ENCODE results near the gene COG5. TPM values are rescaled to one million over a fixed set of nuclear protein-coding genes. Genes with fewer than 3 reads are reported as not detected.

COG5 gene
- total and polyA plus RNA-seq, 2 experiments from 2014 or later: 15.4 to 36.5 TPM

- Mint-ChIP-seq H3K9me3 (no peaks in the 10 kb centered on the region), H3K27me3 (ENCODE audit: insufficient read depth, low read depth, poor library complexity) (no peaks in the 10 kb centered on the region), H3K4me1 (peaks cover 6% of the 10 kb centered on the region), H3K27ac (no peak overlapping the region), H3K36me3 (ENCODE audit: low read depth) (no peaks in the 10 kb centered on the region), H3K4me3 (no peak overlapping the region)
- Histone ChIP-seq H3K27ac (ENCODE audit: low read depth) (no peak overlapping the region), H3K4me1 (ENCODE audit: insufficient read depth) (no peaks in the 10 kb centered on the region), H3K36me3 (ENCODE audit: insufficient read depth) (no peaks in the 10 kb centered on the region), H3K79me2 (replicated peaks; ENCODE audit: insufficient read depth) (no peaks in the 10 kb centered on the region), H3K27me3 (ENCODE audit: insufficient read depth) (no peaks in the 10 kb centered on the region), H3K9me2 (ENCODE audit: insufficient read depth) (no peaks in the 10 kb centered on the region), H3K4me3 (no peak overlapping the region), H3F3A (replicated peaks; ENCODE audit: low read depth) (no peaks in the 10 kb centered on the region), H4K20me1 (replicated peaks; ENCODE audit: insufficient read depth) (no peaks in the 10 kb centered on the region), H2AFZ (no peak overlapping the region), H3K4me2 (no peak overlapping the region)
- ATAC-seq: no peak
- TF ChIP-seq ZNF462 (CRISPR knock-in tag; IDR thresholded peaks at IDR 0.05) (no peak), CTCF (conservative IDR thresholded peaks at IDR 0.05; ENCODE audit: low read depth in 2 of 2) (no peak), POLR2AphosphoS5 (IDR thresholded peaks at IDR 0.05; ENCODE audit: low read depth) (no peak), ETS1 (IDR thresholded peaks at IDR 0.05) (no peak), ZNF331 (CRISPR knock-in tag; IDR thresholded peaks at IDR 0.05; ENCODE audit: low read depth) (no peak), REST (IDR thresholded peaks at IDR 0.05; ENCODE audit: unreplicated experiment) (no peak), JUNB (IDR thresholded peaks at IDR 0.05; ENCODE audit: unreplicated experiment) (no peak), EZH2phosphoT487 (IDR thresholded peaks at IDR 0.05; ENCODE audit: unreplicated experiment) (no peak), STAT1 (IDR thresholded peaks at IDR 0.05; ENCODE audit: unreplicated experiment) (no peak)
- no peak for DNase-seq (ENCODE audit: low spot score)
Observed at GRCh38 chr7:107597953-107598352, 34.2 kb upstream of the COG5 start.
